Cerebellar cortex (tissue), 1 donor: ENCODE measurements around the gene SPEF1.

Experiments used
- DNase-seq: peaks from one replicate; pipeline ENCODE4 v3.0.0-alpha.2; 2015; ENCODE audit warnings: low spot score

The SPEF1 gene

DNA sequence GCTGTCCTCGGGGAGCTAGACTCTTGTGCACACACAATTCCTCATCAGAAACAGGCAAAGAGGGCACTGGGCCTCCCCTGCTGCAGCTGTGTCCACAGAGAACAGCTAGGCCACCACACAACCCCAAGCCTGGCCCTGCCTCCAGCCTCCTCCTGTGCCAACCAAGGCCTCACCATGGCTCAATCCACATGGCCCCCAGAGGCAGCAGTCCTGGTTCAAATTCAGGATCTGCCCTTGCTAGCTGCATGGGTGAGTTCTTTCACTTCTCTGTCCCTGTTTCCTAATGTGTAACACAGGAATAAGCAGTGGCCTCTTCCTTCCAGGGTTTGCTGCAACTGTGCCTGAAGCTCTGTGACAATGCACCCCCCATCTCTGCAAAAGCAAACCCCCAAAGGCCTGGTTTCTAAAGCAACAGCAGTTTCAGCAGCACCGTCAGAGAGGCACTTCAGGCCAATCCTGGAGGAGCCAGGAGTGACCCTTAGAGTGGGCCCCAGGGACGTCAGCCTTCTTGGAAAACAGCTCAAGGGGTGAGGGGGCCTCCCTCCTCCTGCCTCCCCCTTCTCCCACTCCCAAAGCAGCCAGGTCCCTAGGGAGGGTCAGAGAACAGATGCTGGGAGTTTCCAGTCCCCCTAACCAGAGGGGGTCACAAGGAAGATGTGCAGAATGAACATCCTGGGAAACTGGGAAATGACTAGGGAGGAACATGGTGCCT, 15.9 kb downstream of the SPEF1 start:
- no peak for DNase-seq

DNA sequence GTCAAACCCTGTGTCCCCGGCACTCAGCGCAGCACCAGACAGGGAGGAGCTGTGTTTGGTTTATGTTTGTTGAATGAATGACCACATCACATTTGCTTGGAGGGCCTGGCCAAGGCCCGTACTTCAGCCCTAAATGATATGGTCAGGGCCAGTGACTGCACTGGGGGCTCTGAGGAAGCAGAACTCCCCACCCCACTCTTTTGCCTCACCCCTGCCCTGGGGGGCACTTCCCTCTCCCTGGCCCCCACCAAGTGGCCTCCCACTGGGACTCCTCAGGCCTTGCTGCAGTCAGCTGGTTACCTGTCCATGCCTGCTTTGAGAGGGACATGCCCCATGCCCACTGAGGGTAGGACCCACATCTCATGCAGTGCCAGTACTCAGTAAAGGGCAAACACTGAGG, 16.6 kb downstream of the SPEF1 start:
- no peak for DNase-seq

DNA sequence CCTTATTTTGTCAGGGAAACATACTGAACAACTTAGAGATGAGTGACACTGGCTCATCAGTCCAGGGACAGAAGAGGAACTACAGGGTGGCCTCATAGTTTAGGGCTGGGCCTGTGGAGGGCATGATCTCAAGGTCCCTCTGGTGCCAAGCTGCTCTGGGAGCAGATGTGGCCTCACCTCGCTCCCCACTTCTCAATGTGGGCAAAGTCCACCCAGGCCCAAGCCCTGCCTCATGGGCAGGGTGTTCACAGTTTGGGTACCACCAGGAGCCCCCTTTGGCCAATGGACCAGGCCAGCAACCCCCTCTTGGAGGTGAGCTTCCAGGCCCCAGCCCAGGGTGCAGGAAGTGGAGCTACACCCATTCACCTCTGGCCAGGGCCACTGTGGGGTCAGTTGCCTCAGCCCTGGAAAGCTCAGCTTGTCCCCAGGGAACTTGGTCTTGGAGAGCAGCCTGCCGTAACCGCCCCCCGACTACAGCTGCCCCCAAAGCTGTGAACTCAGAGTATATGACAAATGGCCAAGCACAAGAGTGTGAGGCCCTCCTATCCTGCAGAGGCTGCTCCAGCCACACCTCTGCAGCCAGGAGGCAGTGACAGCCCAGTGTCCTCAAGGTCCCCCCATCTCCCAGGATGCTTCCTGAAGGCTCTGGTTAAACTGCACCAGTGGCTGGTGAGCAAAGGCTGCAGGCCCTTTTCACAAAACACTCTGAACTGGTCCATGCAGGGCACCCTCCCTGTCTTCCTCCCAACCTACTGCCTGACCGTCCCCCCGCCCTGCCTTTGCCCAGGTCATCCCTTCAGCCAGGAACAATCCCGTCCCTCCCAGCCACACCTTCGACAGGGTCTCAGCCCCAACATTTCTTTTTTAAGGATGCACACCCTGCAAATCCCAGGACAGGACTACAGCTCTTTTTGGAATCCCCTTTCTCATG, 17.3 kb downstream of the SPEF1 start:
- DNase-seq = no peak

DNA sequence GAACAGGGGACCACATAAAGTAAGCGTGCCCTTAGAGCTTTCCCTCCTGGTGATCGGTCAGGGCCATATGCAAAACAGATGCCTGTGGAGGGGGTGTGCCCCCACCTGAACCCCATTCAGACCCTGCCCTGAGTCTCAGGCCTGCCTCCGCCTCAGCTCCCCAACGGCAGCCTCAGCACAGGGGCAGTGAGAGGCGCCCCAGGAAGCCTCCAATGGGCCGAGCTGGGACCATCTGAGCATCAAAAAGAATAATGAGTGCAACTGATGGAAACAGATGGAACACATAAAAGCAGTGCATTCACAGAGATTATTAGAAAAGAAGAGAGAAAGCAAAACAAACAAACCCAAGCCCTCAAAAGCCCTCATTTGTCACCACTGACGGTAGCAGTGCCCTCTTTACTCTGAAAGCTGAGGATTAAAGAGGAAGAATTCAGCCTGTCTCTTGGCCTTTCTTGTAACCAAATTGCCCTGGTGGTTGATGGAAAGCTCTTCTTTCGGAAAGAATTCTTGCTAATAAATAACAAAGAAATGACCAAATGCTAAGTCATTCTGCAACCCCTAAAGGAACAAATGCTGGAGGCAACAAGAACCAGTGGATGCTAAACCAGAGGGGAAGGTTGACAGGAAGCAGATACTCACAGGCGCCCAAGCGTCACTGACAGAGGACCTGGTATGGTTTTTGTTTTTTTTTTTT, 20.4 kb downstream of the SPEF1 start:
- no peak for DNase-seq

GRCh38 chr20:3759884-3760283, 21.4 kb downstream of the SPEF1 start:
- no peak for DNase-seq

- DNase-seq = no peak
These were observed 21.9 kb downstream of the SPEF1 start for GRCh38 chr20:3759316-3759823.

GRCh38 chr20:3758566-3758965, 22.7 kb downstream of the SPEF1 start:
- DNase-seq = no peak

DNA sequence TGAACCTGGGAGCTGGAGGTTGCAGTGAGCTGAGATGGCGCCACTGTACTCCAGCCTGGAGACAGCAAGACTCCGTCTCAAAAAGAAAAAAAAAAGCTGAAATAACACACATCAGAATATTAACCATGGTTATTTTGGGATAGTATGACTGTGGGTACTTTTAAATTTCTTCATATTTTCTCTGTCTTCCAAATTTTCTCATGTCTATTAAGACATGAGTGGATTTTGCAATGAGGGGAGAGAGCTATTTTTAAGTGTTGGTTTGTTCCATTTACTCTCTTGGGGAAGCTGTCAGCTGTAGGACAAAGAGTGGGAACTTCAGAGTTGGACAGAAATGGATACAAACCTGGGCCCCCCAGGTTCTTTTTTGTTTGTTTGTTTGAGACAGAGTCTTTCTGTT, 24.0 kb downstream of the SPEF1 start:
- DNase-seq = no peak

DNA sequence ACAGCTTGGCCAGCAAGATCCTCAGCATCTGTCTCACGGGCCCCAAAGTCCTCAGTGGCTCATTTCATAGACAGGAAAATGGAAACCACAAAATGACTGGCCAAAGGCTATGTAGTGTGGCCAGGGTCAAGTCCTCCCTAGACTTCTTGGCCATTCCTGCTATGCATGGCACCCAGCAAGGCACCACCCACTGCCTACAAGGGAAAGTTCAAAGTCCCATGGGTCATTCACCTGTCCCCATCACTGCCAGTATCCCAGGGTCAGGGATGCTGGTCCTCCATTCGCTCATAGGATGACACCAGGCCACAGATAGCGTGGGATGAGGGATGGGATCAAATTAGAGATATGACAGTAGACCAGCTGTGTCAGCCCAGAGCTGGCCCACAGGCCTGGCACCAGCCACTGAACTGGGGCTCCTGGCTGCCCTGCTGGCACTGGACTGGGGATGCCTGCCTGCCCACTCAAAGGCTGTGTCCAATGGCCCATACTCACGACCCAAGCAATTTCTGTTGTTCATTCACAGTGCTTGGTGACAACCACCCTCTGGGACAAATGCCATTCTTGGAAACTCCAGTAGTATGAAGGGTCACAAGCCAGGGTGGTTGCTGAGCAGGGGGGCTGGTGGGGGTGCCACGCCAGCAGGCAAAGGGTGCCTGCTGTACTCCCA, 25.3 kb downstream of the SPEF1 start:
- DNase-seq = no peak

- no peak for DNase-seq
These were observed 26.0 kb downstream of the SPEF1 start for GRCh38 chr20:3755269-3755668.

DNA sequence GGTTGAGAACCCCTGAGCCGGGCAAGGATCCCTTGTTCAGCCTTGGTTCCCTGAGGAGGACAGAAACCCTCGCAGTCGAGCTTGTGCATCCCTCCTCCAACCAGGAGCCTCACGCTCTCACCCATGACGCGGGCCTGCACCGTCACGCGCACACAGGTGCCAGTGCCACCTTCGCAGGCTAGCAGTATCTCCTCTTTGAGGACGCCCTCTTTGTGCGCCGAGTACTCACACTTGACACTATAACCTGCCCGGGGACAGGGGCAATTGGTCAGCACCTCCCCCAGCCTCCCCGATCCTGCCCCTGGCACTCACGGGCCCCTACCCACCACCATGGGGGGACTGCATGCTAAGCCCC, 27.0 kb downstream of the SPEF1 start:
- DNase-seq = no peak

- DNase-seq = no peak
These were observed 27.6 kb downstream of the SPEF1 start for GRCh38 chr20:3753501-3754275.

DNA sequence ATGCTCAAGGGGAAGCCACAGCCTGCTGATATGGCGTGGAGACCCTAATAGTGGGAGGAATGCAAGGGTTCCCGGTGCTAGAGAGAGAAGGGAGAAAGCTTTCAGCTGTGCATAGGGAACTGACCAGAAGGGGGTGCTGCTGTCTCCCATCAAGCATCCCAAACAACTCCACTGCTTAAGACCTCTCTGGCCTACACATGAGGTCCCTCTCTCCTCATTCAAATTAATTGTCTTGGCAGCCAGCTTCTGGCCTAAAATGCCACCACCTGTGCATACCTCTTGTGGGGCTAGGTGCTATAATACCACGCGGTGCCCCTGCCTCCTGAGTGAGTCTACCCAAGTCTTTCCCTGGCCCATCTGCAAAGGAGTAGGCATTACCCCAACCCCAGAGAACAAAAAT, 28.1 kb downstream of the SPEF1 start:
- peak; percentile 66 for DNase-seq

GRCh38 chr20:3752386-3752759, 28.9 kb downstream of the SPEF1 start:
- DNase-seq = no peak

DNA sequence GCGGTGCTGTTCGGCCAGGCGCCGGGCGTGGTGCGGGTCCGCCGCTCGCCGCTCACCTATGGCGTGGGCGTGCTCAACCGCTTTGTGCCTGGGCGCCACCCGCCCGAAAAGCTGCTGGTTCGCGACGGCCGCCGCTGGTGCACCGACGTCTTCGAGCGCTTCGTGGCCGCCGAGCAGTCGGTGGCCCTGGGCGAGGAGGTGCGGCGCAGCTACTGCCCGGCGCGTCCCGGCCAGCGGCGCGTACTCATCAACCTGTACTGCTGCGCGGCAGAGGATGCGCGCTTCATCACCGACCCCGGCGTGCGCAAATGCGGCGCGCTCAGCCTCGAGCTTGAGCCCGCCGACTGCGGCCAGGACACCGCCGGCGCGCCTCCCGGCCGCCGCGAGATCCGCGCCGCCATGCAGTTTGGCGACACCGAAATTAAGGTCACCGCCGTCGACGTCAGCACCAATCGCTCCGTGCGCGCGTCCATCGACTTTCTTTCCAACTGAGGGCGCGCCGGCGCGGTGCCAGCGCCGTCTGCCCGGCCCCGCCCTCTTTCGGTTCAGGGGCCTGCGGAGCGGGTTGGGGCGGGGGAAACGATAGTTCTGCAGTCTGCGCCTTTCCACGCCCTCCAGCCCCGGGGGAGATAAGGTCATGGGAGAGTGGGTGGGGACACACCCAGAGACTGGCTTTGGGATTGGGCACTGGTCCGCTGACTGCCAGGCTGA, 29.4 kb downstream of the SPEF1 start:
- DNase-seq = no peak

- no peak for DNase-seq
These were observed 30.0 kb downstream of the SPEF1 start for GRCh38 chr20:3751305-3751674.

GRCh38 chr20:3749689-3750531, 31.3 kb downstream of the SPEF1 start:
- DNase-seq = no peak

- DNase-seq = no peak
These were observed 32.1 kb downstream of the SPEF1 start for GRCh38 chr20:3749087-3749688.

- no peak for DNase-seq
These were observed 33.2 kb downstream of the SPEF1 start for GRCh38 chr20:3748073-3748472.
